ENCODE measurements around the gene OR6B1.

OR6B1 gene

DNA sequence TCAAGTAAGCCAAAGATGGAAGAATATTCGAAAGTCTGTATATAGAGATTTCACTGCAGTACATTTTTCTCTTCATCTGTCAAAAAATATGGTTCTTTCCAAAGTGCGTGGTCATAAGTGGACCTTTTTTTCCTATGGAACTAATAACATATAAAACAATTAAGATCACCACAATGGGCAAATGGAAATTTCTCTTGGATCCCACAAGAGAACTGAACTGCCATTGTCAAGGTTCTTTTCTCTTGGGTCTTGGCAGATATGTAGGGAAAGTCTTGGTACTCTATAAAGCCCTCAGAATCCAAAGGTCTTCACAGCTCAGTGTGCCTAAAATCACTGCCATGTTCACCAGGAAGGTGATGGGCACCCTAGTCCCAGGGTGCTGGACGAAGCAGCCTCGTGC lies at the start of gene OR6B1:
OR6B1 (plus strand) TSS at position 301 of the 400 bp plus-strand sequence. CDS start 3,677 bp downstream, outside the sequence.
- DNase-seq = no peak

DNA sequence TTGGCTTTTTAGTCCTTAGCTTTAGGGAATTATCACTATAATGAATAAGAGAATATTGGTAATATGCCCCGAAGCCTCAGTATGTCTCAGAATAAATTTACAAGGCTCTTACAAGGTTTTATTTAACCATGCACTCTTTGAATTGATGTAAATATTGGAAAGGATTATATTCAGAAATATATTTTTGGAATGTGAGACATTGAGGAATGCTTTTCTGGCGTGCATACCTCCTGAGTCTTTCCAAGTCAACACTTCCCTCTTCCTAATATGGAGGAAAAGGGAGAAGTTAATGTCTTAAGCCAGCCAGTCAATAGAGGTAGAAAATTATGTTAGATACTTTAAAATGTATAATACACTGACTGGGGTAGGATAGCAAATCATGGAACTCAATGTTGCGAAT lies 46.7 kb upstream of the OR6B1 start:
- no peak for DNase-seq

DNA sequence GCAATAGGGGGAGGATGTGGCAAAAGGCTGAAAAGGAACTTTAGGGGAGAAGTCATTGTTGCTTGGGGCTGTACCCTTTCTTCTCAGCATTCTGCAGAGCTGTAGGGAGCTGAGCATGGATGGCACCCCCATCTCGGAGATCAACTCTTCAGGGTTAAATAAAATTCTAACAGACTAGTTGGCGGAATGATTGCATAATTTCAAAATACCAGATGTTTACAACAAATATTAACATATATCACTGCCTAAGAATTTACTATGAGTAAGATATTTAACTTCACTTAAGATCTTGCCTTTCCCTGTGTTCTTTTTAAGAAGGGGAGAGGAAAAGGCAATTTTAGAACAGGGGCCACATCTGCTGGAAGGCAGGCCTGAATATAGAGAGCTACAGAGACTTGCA lies 46.0 kb upstream of the OR6B1 start:
- DNase-seq = no peak

DNA sequence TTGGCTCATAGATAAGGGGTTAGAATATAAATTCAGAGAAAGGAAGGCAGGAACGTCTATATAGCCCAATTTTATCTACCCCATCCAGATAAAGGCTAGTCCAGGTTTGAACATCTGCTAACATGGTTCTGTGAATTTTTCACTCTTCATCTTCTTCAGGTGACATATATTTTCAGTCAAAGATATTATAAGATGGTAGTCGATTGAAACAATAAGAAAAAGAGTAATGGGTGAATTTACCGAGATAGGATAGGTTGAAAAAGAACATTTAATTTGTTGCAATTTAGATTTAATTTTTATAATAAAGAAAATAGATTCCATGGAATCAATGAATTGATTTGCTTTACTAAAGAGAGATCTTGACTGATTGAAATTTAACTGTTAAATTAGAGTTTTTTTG lies 45.6 kb upstream of the OR6B1 start, which contains the start of gene OR2F1:
OR2F1 (plus strand) TSS at position 301 of the 400 bp plus-strand sequence. CDS start 5,127 bp downstream, outside the sequence.
- no peak for DNase-seq

DNA sequence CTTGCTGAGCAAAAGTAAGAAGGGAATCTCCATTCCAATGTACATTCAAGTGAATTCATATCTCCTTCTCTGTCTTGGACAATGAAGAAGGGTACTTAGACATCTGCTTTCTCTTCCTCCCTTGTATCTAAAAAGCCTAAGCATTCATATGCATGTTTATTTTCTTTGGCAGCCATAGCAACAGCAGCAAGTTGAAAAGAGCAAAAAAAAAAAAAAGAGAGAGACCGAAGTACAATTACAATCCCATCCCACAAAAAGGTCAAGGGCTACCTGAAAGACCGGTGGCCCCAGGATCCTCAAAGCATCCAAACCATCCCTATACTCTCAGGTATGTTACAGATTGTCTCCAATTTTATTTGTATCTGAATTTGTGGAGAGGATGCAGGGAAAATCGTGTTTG lies 41.3 kb upstream of the OR6B1 start:
- no peak for DNase-seq

DNA sequence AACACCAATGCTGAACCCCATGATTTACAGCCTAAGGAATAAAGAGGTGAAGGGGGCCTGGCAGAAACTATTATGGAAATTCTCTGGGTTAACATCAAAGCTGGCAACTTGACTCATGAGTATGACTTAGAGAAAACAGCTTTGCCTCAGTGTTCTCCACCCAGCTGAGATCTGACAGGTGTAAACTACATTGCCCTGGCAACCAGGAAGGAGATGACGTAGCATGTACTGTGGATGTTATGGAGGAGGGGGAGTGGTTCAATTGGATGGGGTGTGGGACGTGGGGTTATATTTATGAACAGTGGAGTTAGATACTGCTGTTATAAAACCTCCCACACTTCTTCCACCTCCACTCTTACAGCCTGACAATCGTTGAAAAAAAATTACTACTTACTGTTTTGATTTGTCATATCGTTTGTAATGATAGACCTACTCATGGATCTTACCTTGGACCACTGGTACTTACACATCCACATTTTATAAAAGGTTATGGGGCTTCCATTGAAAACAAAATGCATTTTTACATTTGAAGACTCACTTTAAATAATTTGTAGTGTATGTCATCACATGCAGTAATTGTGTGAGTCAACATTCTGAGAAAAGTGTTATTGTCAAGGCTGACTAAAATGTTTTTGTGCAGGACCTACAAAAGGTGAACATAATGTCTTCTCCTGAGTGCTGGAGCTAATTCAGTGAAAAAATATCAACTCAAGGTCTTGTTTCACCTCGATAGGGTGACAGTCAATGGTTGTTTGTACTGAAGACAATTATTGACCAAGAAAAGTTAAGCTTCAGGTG lies 39.1 kb upstream of the OR6B1 start:
- no peak for DNase-seq

DNA sequence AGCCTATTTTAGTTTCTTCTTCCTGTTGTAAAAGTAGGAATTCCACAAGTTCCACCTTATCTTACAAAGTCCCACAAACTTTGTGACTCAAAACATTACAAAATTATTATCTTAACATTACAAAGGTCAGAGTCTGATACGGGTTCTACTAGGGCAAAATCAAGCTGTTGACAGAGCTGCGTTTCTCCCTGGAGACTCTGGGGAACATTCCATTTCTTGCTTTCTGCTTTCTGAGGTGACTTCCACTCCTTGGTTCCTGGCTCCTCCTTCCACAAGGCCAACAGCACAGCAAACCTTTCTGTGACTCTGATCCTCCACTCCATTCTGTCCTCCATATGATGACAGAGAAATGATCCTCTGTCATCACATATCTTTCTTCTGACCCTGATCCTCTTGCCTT lies 34.8 kb upstream of the OR6B1 start:
- no peak for DNase-seq

DNA sequence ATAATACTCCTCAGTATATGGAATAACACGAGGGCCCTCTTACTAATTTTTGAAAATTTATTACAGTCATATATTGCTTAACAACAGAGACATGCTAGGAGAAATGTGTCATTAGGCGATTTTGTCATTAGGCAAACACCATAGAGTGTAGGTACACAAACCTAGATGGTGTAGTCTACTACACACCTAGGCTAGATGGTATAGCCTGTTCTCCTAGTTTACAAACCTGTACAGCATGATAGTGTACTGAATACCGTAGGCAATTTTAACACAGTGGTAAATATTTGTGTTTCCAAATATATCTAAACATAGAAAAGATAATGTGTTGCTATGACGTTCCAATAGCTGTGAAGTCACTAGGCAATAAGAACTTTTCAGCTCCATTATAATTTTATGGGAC lies 32.7 kb upstream of the OR6B1 start:
- DNase-seq = no peak

DNA sequence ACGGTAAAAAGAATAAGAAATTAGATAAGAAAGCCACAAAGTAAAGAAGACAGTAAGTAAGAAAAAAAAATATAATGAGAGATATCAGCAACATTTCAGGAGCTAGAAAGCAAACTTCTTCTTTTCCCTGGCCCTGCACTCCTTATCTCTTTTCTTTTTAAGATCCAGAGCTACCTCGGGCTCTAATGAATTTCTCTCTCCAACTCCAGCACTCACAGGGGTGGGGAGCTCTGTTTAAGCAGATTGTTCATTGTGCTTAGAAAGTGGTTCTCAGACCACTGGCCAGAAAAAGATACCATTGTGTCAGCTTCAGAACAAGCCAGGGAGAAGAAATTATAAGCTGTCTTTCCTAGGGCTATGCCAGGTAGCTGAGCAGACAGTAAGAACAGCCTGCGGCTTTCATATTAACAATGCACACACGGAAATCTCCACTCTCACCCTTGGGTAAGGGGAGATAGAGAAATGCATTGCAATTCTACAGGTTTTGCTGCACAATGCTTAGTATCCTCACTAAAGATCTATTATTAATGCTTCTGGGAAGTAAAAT lies 26.2 kb upstream of the OR6B1 start:
- DNase-seq = no peak

DNA sequence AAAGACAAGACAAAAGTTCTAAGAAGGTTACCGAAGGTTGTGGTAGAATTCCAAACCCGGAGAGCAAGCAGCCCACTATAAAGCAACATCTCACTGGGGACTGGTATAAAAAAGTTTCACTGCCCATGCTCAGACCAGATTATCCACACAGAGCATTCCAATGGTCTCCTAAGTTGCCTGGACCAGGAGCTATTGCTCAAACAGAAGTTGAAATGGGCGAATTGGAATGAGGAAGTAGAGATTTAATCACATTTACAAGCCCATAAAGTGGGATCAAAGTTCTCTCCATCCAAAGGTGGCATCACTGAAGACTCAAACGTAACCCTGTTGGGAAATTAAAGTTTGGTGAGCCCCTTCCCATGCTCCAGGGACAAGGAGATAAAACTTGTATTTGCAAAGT lies 25.7 kb upstream of the OR6B1 start:
- no peak for DNase-seq

DNA sequence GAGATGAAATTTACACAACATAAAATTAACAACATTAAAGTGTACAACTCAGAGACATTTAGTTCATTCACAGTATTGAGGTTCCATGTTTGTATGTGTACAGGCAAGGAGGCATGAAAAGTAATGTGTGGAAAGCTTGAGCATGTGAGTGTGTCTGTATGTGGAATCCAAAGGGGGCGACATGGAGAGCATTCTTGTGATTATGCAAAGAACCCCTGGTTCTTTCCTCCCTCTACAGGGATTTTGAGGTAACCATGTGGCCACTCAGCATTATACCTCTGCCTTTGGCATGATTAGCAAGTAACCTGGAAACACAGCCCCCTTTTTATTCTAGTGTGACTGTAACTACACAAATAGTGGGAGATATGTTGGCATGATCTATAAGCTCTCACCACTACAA lies 24.5 kb upstream of the OR6B1 start:
- DNase-seq = no peak

DNA sequence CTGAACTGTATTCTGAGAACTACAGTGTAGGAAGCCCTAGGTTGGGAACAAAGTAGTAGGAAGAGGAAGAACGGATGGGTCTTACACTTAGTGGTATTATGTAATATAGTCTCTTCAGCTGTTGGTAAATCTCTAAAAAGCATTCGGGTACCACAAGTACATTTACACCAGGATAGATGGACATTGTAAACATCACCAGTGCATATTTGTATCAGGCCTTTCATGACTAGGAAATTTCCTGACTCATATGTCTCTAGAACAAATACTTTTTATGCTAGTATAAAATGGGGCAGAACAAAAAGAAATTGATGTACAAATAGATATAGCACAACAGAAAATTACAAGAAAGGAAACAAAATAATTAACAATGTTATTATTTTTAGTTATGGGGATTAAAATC lies 21.5 kb upstream of the OR6B1 start:
- no peak for DNase-seq

DNA sequence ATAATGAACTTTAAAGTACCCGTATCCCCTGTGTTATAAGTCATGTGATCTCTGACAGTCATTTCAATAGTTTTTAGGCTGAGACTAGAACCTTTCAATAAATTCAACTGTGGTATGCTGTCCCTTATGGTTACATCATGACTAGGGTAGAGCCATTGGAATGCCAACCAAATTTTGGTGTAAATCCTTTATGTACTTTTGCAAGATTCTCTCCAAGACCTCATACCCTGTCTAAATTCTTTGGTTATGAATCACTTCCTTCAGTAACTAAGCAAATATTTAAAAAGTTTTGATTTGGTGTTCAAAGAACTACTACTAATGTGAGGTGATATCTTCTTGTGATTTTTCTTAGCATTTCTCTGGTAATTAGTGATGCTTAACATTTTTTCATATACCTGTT lies 20.8 kb upstream of the OR6B1 start:
- no peak for DNase-seq

DNA sequence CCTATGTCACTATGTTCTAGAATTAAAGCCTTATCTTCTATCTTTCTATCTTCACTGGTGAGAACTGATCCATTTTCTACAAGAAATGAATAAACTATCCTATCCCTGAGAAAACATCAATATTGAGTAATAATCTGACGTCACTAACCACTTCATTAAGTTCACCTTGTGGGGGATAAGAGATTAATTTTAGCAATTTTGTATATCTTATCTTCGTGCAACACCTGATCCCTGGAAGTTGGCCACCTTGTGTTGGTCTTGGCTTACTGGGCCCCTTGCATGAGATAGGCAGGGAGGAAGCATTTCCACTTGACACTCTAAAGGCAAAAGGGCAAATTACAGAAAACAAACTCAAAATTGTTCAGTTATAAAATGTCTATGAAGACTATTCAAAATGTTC lies 20.1 kb upstream of the OR6B1 start:
- no peak for DNase-seq

DNA sequence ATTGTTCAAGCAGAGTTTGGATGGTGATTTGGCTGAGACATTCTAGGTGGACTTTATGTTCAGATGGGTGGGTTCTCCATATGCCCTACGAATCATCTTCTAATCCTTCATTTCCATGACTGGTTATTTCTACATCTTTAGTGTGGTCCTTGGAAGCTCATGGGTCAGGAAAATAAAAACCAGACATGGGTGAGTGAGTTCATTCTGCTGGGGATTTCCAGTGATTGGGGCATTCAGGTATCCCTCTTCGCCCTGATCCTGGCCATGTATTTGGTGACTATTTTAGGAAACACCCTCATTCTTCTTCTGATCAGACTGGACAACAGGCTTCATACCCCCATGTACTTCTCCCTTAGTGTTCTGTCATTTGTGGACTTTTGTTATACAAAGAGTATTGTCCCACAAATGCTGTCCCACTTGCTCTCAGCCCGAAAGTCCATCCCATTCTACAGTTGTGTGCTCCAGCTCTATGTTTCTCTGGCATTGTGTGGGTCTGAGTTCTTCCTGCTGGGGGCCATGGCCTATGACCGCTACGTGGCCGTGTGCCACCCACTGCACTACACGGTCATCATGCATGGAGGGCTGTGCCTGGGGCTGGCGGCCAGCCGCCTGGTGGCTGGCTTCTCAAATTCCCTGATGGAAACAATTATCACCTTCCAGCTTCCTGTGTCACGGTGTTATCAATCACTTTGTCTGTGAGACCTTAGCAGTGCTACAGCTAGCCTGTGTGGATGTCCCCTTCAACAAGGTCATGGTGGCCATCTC lies 19.2 kb upstream of the OR6B1 start:
- DNase-seq = no peak

DNA sequence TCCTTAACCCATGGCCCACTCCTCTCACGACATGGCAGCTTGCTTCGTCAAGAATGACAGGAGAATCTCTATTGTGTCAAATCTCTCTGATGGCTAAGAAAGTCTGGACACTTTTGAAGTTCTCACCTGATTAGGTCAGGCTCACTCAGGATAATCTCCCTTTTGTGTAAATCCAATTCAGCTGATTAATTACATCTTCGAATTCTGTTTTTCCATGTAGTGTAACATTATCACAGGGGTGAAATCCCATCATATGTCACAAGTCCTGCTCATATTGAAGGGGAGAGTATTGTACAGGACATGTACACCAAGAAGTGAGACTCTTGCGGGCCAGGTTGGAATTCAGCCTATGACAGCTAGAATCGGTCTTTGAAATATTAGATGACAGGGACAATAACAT lies 16.2 kb upstream of the OR6B1 start:
- DNase-seq = no peak

DNA sequence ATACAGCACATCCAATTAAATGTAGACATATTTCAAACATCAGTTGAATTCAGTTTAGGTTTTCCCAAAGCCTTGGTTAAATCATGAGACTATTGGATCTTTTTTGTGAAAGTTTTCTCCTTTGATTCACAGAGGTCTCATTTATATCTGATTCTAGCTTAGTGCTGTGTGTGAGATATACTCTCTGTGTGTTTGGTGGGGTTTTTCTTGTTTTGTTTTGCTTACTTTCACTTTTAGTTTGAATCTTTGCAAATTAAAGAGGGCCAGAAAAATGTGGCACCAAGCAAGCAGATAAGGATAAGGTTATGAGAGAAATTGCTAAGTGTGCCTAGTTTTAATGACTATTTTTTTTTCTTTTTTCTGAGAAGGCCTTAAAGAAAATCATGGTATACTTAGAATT lies 12.6 kb upstream of the OR6B1 start:
- no peak for DNase-seq

DNA sequence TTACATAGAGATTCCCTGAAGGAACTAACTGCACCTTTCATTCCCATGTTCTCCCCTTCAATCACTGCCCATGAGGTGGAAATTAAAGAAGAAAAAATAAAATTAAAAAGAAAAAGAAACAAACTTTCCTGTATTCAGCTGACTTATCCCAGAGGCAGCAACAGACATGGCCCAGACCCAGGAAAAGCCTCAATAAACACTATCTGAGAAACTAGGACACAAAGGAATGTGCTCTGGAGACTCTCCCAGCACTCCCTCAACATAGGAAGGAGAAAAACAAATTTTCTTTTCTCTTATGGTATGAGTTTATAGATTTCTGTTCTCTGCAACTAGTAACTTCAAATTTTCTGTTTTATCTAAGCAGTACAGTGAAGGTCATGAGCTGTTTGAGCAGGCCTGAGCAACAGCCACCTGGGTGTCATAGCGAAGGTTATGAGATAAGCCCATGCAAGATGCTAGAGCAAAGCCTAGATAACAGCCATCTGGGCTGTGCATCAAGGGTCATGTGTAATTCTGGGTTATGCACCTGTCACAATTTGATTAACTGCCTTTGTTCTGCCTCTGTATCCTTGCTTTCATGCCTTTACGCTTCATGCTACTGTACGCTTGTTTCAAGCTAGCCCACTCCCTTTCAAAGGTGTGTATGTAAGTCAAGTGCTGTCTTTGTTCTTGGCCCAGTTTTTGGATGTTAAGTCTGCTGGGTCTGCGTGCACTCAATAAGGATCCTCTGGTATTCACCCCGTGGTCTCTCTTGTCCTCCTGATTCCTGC lies 11.0 kb upstream of the OR6B1 start:
- DNase-seq = no peak

DNA sequence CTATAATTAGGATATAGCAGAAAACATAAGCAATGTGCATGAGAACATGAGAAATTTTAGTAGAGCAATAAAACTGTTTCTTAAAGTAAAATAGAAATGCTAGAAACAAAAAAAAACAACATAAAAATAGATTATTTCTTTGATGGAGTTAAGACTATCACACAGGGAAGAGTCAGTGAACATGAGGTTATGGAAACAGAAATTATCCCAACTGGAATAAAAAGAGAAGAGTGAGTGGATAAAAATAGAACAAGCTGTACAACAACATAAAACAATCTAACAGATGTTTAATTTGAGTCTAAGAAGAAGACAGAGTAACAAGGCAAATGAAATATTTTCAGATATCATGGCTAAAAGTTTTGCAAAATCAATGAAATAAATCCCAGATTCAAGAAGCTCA lies 7.5 kb upstream of the OR6B1 start:
- no peak for DNase-seq

DNA sequence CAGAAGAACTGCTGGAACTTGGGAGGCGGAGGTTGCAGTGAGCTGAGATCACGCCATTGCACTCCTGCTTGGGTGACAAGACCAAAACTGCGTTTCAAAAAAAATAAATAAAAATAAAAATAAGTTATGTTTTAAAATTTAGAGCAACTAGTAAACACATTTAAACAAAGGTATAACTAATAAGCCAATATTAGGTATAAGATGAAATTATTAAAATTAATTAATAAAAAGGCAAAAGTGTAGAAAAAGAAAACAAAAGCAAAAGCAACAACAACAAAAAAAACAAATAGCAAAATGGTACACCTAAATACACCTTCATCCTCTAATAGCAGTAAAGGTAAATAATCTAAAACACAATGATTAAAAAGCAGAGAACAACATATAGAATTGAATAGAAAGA lies 6.2 kb upstream of the OR6B1 start:
- DNase-seq = no peak

DNA sequence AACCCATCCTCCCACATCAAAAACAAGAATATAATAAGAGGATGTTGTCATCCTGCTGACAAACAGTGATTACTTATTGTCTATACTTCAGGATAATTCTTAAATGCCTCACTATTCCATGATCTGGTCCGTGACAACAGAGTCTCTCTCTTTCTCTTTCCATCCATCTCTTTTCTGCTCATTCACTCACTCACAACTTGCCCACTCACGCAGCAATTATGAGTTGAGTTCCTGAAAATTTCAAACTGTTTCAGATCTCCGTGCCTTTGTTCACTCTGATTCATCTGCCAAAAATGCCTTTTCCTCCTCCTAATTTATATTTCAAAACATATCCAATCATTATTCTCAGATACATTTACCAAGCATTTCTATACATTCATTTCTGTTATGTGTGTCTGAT lies 1.4 kb downstream of the OR6B1 start:
- no peak for DNase-seq

DNA sequence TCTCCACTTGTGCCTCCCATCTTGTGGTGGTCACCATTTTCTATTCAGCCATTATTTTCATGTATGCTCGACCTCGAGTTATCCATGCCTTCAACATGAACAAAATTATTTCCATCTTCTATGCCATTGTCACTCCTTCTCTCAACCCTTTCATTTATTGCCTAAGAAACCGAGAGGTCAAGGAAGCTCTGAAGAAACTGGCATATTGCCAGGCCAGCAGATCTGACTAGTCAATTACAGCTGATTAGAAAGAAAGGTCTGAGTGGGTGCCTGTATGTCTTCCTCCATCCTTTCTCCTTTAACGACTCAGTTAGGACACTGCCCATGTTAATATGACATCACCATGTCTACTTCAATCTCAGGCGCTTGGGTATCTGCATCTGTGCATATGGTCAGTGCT lies 4.6 kb downstream of the OR6B1 start:
- DNase-seq = no peak

DNA sequence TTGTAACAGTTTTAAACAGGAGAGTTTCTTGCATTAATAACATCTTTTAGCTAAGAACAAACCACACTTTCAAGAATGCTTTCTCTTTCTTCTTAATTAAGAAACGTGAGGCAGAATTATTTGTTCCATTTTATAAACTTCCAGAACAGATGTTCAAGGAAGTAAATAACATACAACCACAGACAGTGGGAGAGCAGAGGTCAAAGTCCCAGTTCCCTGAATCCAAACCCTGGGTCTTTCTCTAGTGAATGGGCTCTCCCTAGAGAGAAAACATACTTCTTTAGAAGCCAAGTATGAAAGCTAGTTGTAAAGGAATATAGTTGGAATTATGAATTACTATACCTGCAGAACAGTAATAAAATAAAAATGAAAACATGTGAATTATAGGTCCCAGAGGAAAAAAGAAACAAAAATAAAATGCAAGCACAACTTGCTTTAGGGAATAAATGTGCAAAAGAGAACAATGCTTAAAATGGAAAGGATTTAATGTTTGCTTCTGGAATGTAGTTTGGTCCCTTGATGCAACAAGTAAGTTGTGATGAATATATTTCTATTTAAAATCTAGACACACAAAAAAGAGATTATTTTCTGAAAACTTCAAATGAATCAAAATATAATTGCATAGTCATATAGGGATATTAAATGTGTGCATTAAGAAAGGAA lies 6.0 kb downstream of the OR6B1 start:
- no peak for DNase-seq

All from right hindlimb (tissue), 1 donor.